ENCODE measurements around the gene ABCA9.
"Not testable (repeated sequence)": the region's sequence is repeated elsewhere in the genome, so short reads cannot be mapped to it uniquely, and the experiment has no call there.

The ABCA9 gene

DNA sequence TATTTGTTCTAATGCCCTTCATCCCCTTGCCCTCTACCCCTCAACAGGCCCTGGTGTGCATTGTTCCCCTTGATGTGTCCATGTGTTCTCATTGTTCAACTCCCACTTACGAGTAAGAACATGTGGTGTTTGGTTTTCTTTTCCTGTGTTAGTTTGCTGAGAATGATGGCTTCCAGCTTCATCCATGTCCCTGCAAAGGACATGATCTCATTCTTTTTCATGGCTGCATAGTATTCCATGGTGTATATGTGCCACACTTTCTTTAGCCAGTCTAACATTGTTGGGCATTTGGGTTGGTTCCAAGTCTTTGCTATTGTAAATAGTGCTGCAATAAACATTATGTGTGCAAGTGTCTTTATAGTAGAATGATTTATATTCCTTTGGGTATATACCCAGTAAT is 112.9 kb downstream of the ABCA9 start:
- ATAC-seq = not testable (repeated sequence)

DNA sequence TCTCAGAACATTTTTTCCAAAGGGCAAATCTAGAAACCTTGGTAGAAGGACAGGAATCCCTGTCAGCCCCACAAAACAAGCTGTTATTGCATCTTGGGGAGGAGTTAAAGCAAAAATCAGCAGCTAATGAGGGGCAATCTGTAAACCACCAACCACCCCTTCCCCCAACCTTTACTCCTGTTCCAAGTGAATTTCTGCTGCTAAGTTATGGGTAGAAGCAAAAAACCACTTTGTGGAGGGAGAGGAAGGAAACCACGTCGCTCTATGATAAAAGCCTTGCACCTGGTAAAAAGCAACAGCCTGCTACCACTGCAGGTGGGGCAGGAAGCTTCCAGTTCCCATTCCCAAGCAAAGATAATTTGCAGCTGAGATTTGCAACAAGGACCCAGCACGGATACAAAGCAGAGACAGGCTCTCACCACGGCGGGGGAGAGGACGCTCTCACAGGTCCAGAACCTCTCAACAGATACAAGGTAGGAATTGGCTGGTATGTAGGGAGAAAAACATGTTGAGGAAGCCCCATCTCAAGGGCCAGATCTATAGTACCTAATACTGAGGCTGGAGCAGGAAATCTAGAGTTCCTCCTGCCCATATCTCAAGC is 116.2 kb downstream of the ABCA9 start:
- no peak for ATAC-seq

GRCh38 chr17:68943812-68944182 is 116.9 kb downstream of the ABCA9 start:
- ATAC-seq = not testable (repeated sequence)

- no peak for ATAC-seq
These were observed 117.5 kb downstream of the ABCA9 start for GRCh38 chr17:68943123-68943811.

- no peak for ATAC-seq
These were observed 118.3 kb downstream of the ABCA9 start for GRCh38 chr17:68942389-68942788.

DNA sequence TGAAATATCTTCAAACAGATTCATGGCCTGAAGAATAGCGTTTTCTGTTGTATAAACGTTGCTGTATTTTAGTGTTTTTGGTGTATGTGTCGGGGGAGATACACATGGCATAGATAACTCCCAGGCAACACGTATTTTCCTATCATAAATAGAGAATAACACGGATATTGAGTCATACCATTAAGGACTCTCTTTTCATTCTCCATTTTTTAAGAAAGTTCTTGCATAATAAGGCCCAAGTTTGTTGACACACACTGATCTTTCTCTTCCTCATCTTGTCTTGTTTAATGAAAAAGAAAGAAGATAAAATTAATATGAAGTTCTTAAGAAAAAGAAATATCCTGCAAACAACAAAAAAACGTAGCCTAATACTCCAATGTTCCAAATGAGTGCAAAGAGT is 119.0 kb downstream of the ABCA9 start:
- no peak for ATAC-seq

DNA sequence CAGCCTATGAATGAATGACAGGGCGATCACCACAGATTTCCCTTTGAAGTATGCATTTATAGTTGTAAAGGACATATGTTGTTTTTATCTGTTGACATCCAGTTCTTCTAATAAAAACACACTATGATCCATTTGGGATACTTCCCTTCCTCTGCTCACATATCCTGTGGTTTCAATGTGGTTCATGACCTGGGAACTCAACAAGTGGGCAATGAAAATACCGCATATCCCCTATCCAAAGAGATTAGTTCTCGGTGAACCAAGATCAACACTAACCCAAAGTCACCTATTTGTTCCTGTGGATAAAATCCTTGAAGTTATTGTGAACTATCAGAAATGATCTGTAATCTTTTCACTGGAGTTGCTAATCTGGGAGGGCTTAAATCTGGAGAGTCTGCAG is 121.5 kb downstream of the ABCA9 start:
- no peak for ATAC-seq

GRCh38 chr17:68937890-68938514 is 122.7 kb downstream of the ABCA9 start:
- no peak for ATAC-seq

- no peak for ATAC-seq
These were observed 133.2 kb downstream of the ABCA9 start for GRCh38 chr17:68927516-68927915.

DNA sequence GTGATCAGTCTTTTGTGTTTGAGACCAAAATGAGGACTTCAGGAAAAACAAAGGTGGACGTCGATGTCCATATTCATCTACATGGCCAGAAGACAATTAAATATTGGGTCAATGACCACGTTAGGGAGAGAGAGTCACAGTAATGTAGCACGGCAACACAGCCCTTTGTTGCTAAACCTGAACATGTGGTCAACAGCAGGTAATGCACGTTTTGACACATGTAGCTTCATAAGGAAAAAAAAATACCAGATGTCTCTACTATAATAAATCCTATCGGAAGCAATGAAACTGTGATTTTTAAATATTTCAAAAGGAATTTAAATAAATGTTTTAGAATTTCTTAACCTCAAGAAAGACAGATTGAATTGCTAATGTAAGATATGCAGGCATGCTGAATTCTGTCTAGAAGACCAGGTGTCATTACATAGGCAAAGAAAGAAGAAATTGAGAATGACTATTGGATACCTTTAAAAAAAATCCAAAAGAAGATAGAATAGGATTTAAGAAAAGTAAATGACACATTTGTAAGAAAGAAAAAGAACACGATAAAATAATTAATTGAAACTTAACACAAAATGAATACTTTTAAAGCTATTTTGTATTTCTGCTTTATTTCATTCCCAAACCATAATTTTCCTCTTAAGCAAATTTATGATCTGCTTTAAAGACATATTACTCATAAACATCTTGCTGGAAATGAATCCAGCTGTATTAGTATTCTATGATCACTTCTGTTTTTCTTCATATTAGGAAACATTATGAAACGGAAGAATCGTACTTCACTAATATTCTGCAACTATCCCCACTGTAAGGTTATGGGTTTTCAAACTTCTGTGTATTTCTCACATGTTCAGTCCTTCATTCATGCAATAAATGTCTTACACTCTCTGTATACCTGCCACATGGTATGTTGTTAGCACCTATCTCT is 135.7 kb downstream of the ABCA9 start:
- ATAC-seq = no peak
